Amniotic epithelial cell (primary cell): Measurements from ENCODE around the gene FIP1L1.
A peak's percentile ranks its signal among the peaks of the same experiment; 100 is the strongest.
"Not testable (repeated sequence)": the region's sequence is repeated elsewhere in the genome, so short reads cannot be mapped to it uniquely, and the experiment has no call there.

Experiments
- DNase-seq: peaks from one replicate; pipeline ENCODE4 v3.0.0-alpha.2; 2010; ENCODE audit warnings: low read depth

FIP1L1 gene, protein sequence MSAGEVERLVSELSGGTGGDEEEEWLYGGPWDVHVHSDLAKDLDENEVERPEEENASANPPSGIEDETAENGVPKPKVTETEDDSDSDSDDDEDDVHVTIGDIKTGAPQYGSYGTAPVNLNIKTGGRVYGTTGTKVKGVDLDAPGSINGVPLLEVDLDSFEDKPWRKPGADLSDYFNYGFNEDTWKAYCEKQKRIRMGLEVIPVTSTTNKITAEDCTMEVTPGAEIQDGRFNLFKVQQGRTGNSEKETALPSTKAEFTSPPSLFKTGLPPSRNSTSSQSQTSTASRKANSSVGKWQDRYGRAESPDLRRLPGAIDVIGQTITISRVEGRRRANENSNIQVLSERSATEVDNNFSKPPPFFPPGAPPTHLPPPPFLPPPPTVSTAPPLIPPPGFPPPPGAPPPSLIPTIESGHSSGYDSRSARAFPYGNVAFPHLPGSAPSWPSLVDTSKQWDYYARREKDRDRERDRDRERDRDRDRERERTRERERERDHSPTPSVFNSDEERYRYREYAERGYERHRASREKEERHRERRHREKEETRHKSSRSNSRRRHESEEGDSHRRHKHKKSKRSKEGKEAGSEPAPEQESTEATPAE

DNA sequence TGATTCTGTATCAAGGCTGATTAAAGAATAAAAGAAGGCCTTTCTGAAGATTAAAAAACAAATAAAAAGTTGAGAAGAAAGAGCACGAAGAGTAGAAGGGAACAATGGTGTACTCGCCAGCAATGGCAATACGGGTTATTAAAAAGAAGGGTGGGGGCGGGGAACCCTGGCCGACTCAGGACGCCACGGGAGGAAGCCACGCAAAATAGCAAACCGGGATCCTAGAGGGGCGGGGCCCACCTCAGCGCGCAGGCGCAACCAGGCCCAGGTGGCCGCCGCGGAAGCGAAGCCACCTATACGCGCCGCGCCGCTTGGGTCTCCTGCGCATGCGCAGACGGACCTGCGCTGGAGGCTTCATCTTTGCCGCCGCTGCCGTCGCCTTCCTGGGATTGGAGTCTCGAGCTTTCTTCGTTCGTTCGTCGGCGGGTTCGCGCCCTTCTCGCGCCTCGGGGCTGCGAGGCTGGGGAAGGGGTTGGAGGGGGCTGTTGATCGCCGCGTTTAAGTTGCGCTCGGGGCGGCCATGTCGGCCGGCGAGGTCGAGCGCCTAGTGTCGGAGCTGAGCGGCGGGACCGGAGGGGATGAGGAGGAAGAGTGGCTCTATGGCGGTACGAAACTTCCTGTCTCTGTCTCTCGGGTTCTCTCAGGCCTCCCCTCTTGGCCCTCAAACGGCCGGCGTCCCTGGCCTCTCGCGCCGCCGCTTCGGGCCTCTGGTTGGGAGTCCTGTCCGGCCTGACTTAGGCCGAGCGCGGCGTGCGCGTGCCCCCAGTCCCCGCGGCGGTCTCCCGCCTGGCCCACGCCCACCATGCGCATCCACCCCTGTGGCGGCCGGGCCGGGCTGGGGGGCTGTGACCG lies at the start of gene FIP1L1:
Gene FIP1L1 (plus strand): TSS at position 323 of the 852 bp plus-strand sequence. CDS start 198 bp downstream, at position 521.
- peak; percentile 84 for DNase-seq

DNA sequence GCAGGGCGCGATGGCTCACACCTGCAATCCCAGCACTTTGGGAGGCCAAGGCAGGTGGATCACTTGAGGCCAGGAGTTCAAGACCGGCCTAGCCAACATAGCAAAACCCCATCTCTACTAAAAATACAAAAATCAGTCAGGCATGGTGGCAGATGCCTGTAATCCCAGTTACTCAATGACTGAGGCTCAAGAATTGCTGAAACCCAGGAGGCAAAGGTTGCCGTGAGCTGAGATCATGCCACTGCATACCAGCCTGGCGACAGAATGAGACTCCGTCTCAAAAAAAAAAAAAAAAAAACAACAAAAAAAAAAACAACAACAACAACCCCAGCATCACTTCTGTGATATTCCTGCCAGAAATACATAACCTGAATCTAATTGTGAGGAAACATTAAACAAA lies 42.5 kb upstream of the FIP1L1 start:
- peak; percentile 2 for DNase-seq

DNA sequence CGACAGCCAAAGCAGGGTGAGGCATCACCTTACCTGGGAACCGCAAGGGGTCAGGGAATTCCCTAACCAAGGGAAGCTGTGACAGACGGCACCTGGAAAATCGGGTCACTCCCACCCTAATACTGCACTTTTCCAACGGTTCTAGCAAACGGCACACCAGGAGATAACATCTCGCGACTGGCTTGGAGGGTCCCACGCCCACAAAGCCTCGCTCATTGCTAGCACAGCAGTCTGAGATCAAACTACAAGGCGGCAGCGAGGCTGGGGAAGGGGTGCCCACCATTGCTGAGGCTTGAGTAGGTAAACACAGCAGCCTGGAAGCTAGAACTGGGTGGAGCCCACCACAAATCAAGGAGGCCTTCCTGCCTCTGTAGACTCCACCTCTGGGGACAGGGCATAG lies 37.3 kb upstream of the FIP1L1 start:
- DNase-seq: not testable (repeated sequence)

DNA sequence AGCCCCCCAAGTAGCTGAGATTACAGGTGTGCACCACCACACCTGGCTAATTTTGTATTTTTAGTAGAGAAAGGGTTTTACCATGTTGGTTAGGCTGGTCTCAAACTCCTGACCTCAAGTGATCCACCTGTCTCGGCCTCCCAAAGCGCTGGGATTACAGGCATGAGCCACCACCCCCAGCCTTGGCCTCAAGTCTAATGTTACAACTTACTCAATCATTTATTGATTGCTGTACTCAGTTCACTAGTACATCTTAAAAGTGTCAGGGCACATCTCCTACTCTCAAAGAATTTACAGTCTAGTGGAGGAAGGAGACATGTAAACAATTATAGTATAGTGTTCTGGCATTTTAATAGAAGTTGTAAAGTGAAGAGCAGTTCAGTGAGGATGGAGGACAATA lies 31.0 kb upstream of the FIP1L1 start:
- DNase-seq: not testable (repeated sequence)

DNA sequence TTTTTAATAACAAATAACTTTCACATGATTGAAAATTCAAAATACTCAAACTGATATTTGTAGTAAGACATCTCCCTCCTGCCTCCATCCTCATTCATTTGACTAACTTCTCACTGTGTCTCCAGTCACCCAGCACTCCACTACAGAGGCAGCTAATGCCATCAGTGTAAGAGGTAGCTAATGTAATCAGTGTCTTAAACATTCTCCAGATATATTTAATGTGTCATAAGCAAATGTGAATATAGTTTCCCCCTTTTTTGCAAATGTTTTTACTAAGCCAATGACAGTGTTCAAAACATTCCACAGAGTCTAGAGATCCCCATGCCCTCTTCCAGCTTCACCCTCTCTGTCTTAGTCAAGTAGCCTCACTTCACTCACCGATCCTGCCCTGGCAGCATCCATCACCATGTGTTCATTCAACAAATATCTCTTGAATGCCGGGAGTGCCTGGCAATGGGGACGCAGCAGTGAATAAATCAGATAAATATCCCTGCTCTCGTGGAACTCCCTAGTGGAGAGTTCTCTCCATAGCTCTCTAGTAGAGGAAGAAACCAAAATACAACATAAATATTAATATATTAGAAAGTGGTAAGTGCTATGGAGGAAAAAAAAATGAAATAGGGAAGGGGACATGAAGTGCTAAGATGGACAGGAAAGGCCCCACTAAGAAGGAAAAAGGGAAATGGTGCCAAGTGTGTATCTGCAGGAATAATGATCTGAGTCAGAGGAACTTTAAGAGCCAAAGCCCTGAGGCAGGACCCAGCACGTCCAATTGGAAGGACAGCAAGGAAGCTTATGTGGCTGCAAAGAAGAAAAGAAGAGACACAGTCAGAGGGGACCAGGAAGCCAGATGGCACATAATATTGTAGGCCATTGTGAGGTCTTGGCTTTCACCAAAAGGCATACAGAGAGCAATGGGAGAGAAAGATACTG lies 30.3 kb upstream of the FIP1L1 start:
- peak; percentile 58 for DNase-seq

DNA sequence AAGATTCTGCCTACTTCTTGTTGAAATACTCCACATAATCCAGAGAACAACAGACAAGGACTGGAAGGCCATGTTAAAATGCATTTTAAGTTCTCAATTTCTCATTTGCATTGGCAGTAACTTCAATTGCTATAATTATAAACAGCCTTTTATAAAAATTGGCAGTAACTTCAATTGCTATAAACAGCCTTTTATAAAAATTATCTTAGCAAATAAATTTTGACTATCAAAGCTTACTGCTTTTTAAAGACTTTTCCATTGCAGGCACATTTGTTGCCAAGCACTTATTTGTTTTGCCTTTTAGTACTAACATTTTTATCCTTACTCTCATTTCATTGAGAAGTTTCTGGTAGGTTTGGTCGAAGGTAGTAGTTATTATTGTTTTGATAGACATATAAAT lies 29.4 kb upstream of the FIP1L1 start:
- no peak for DNase-seq

DNA sequence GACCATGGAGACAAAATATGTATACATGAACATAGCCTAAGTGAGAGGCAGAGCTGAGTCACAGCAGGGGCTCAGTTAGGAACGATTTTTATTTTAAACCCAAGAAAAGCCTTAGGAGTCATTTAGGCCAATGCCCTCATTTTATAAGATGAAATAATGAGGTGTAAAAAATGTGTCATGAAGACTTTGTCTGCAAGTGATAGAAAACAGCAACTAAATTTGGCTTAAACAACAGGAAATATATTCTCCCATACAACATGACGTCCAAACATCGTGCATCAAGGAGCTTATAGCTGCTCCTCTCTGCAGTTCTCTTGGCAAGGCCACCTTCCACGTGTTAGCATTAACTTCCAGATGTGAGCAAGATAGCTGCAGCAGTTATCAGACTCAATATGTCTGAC lies 28.4 kb upstream of the FIP1L1 start:
- no peak for DNase-seq

DNA sequence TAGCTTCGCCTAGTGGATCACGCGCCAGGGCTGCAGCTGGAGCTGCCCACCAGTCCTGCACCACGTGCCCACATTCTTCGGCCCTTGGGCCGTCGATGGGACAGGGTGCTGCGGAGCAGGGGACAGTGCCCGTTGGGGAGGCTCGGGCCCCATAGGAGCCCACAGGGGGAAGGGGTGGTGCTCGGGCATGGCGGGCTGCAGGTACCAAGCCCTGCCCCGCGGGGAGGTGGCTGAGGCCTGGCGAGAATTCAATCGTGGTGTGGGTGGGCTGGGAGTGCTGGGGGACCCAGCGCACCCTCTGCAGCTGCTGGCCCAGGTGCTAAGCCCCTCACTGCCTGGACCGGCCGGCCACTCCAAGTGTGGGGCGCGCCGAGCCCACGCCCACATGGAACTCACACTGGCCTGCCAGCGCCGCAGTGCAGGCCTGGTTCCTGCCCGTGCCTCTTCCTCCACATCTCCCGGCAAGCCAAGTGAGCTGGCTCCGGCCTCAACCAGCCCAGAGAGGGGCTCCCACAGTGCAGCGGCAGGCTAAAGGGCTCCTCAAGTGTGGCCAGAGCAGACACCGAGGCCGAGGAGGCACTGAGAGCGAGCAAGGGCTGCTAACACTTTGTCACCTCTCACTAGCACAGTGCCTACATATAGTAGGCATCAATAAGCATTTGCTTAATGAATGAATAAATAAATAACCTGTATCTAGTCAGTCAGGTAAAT lies 23.3 kb upstream of the FIP1L1 start:
- DNase-seq: no peak

DNA sequence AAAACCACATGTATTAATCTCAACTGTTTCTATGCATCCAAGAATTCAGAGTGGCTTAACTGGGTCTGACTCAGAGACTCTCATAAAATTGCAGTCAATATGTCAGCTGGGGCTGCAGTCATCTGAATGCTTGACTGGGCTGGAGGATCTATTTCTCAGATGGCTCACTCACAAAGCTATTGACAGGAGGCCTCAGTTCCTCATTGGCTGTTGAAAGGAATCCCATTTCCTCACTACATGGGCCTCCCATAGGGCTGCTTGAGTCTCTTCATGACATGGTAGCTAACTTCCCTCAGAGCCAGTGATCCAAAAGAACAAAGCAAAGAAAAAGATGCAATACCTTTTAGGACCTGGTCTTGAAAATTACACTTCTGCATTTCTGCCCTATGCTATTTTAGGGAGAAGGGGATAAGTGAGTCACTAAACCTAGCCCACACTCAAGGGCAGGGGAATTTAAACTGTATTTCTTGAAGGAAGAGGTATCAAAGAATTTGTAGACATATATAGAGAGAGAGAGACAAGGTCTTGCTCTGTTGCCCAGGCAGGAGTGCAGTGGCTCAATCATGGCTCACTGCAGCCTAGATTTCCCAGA lies 21.4 kb upstream of the FIP1L1 start:
- DNase-seq: no peak

DNA sequence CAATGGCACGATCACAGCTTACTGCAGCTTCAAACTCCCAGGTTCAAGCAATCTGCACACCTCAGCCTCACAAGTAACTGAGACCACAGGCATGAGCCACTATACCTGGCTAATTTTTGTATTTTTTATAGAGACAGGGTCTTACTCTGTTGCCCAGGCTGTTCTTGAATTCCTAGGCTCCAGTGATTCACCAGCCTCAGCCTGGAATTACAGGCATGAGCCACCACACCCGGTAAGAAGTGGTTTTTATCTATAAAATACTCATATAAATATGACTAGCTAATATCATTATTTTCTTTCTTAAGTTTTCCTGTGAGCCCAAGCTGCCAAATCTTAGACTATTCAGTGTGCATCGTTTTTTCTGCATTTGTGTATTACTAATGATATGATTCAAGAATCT lies 16.0 kb upstream of the FIP1L1 start:
- peak; percentile 51 for DNase-seq

DNA sequence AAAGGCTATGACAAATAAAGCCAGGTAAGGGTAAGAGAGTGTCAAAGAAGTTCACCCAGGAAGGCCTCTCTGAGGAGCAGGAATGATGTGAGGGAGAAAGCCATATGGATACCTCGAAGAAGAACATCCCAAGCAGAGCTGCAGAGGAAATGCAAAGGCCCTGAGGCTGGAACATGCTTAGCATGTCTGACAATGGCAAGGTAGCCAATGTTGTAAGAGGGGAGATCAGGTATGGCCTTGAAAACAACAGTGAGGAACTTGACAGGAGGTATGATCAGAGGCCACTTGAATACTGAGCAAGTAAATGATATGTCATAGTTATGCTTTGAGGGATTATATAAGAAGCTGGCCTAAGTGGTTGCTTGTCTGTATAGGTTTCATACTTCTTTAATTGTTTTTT lies 15.3 kb upstream of the FIP1L1 start:
- no peak for DNase-seq

DNA sequence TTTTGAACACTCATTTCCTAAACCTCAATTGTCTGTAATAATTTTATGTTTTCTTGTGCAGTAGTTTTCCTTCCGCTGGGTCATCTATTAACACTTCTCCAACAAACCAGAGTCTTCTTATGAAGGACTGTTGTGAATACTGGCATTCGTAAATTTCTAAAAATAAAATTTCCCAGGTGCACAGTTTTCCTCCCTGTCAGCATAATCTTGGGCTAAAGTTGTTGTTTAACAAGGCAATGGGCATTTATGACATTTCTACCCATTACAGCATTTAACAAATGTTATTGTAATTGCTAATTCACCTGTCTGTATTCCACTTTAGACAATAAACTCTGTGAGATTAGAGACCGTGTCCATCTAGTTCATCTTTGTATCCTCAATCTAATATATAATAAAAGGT lies 12.8 kb upstream of the FIP1L1 start:
- DNase-seq: no peak

DNA sequence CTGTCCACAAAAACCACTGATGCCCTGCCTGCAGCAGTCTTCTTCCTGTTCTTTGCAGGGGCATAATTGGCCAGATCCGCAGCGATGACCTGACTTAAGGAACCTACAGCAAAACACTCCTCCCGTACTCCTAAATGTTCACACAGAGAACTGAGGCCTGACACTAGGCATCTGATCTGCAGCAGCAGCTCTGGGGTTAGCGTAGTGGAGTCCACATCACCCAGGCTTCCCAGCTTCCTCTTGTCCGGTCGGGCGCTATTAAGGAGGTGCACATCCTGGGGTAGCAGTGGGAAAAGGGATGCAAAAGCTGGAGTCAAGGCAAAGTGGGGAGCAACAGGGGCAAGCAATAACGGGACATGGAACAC lies 12.3 kb upstream of the FIP1L1 start:
- peak; percentile 16 for DNase-seq

DNA sequence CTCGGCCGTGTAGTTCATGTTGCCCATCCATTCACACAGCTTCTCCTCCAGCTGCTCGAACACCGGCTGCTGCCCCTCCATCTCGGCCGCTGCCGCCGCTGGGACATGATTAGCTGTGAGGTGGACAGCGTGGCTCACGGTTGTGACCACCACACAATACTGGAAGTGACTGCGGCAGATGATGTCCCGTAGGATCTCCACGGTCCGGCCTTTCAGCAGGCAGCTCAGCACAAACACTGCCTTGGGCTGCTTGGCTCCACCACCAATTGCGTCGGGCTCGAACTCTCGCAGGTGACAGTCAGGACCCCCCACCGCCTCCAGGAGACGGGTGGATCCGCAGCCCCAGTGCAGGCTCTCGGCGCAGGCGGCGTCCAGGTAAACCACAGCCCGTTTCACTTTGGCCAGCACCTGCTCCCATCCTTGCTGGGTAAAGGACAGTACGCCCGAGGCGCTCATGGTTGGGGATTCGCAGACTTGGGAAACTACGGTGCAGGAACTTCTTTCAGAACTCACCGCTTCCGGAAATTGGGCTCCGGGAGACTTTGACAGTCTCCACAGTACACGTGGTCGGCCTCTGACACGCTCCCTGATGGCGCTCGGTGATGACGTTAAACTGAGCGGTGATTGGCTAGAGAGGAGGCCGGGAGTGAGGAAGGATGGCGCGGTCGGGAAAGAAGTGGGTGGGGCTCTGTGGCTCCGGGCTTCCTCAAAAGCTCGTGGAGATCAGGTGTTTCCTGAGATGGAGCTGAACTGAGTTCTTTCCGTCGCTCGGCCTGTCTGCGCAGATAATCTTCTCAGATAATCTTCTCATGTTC lies 11.7 kb upstream of the FIP1L1 start, which contains the start of gene SCFD2:
Gene SCFD2 (minus strand): TSS at position 576 of the 815 bp plus-strand sequence.
- peak; percentile 97 for DNase-seq

DNA sequence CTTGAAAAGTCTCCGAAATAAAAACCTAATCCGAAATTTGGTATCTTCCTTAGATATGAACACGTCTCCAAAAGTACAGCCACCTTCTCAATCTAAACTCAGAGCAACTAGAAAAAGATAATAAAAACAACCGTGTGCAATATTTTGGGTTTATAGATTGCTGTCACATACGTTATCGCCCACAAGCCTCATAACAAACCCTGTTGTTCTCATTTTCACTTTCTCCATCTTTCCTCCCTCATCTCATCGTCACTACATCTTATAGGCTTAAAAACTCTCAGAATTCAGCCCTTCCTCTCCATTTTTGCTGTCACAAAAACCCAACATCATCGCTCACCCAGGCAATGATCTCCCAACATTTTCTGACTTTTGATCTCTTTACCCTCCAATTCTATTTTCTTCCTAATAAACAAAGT lies 11.1 kb upstream of the FIP1L1 start:
- no peak for DNase-seq

DNA sequence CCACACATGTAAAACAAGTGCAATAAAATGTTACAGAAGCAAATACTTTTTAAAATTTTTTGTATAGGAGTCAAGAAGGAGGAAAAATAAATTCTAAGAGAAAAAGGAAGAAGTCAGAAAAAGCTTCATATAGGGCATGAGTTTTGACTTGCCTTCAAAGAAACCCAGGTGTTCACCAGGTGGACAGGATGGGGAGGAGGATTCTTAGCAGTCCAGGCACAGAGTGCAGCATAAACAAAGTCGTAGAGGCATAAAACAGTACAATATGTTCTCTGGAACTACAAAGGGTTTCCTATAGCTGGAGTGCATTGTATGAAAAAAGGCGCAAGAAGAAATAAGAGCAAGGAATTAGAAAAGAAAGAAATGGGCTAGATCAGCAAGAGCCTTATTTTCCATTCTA lies 9.7 kb upstream of the FIP1L1 start:
- DNase-seq: no peak

DNA sequence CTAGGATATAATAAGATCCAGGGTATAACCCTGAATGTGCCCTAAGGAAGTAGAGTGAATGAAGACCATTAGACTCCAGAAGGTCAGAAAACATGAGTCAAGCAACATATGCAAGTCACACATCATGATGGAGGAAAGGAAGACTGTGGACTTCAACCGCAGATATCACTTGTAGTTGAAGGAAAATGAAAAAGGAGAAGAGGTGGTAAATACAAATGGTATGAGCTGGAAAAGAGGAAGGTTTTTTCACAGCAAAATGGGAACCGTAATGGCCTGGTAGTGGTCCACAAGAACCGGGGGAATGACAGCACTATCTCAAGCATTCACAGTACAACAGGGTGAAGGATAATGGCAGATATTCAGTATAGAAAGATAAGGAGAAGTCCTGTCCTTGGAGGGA lies 6.4 kb upstream of the FIP1L1 start:
- no peak for DNase-seq

DNA sequence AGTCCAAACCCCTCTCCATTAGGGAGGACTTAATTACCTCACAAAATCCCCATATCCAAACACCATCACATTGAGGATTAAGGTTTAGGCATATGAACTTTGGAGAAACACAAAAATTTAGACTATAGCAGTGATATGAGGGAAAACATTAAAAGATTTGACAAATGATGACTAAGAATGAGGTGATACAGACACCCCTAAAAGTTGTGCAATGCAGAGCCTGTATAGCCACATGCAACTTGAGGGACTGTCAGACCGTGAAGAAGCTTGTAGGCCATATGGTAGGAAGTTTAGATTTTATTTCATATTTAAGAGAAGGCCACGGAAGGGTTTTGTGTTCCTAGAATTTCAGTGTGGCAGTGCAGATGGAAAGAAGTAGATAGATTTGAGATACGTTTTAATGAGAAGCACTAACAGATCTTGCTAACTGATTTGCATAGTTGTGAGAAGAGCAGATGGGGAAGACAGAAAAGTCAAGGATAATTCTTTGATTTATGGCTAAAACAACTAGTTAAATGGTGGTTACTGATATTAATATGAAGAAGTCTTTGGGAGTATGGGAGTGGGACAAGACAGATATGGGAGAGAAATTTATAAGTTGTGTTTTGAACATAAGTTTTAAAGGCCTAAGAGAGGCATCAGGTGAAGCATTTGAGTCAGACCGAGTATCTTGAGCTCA lies 5.5 kb upstream of the FIP1L1 start:
- no peak for DNase-seq

DNA sequence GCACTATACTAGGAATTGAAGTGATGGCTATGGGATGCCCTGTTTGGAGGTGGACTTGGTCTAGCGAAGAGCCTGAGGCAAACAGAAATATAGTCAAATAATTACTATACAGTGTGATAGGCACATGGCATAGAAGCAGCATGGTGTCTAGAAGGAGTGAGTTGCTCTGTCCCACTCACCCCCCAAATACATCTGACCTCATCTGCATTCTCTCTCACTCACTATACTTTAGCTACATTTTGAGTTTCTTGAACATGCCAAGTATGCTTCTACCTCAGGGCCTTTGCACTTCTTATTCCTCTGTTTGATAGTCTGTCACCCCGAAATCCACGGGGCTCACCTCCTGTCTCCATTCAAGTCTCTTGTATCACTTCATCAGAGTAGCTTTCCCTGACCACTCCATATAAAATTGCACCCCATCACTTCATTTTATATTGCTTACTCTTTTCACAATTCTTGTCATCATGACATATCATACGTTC lies 2.6 kb upstream of the FIP1L1 start:
- DNase-seq: no peak
